ENCODE results near the gene GNAS. TPM values are rescaled to one million over a fixed set of nuclear protein-coding genes. Genes with fewer than 3 reads are reported as not detected.

GNAS gene
- total and polyA plus RNA-seq, 9 of the 15 experiments (the other 6 are each of a cell fraction or from before 2014, with no cell fraction given), result 128 to 648 (median 266) TPM

DNA sequence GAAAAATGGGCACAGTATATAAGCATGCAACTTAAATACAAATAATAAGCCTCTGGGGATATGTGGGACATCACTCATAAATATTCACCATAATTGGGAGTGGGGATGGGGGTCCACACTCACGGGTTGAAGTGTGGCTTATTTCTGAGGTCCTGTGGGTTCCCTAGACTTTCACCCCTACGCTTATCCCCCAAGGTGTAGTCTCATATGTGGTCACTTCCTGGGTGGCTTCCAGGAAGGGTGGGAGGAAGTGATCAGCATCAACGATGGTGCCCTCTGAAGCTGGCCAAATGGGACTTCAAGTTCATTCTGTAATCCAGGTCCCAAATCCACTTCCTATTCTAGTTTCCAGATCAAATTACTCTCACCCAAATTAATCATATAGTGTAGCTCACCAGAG, 59.5 kb downstream of the GNAS start:
- ChIA-PET POLR2A (interaction anchor here (0.9 to 1.3 kb wide), 2 partner anchors 8 to 14 kb away, joined by 4 read pairs; no protein-coding TSS in a partner anchor), CTCF (ENCODE audit: low intra/inter-chr PET ratio) (no interaction called here)
- no peak for FAIRE-seq
- H4K20me1 ChIP-seq (replicated peaks; ENCODE audit: control insufficient read depth, insufficient read depth, low read length), result peaks cover 6% of the 10 kb centered on the region; the same call in 1 of the 2 replicates
- TF ChIP-seq ZNF431 (CRISPR knock-in tag; IDR thresholded peaks at IDR 0.05) (no peak), TCF7L2 (IDR thresholded peaks at IDR 0.05; ENCODE audit: low read depth, low read length) (no peak), POLR2A (conservative IDR thresholded peaks at IDR 0.05) (0 out of 2 replicates have a peak, but pooled peaks have one; percentile 8)
- TF ChIP-seq, protein P1, sequence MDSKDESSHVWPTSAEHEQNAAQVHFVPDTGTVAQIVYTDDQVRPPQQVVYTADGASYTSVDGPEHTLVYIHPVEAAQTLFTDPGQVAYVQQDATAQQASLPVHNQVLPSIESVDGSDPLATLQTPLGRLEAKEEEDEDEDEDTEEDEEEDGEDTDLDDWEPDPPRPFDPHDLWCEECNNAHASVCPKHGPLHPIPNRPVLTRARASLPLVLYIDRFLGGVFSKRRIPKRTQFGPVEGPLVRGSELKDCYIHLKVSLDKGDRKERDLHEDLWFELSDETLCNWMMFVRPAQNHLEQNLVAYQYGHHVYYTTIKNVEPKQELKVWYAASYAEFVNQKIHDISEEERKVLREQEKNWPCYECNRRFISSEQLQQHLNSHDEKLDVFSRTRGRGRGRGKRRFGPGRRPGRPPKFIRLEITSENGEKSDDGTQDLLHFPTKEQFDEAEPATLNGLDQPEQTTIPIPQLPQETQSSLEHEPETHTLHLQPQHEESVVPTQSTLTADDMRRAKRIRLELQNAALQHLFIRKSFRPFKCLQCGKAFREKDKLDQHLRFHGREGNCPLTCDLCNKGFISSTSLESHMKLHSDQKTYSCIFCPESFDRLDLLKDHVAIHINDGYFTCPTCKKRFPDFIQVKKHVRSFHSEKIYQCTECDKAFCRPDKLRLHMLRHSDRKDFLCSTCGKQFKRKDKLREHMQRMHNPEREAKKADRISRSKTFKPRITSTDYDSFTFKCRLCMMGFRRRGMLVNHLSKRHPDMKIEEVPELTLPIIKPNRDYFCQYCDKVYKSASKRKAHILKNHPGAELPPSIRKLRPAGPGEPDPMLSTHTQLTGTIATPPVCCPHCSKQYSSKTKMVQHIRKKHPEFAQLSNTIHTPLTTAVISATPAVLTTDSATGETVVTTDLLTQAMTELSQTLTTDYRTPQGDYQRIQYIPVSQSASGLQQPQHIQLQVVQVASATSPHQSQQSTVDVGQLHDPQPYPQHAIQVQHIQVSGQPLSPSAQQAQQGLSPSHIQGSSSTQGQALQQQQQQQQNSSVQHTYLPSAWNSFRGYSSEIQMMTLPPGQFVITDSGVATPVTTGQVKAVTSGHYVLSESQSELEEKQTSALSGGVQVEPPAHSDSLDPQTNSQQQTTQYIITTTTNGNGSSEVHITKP (IDR thresholded peaks at IDR 0.05; ENCODE audit: partially characterized antibody), result no peak
- no peak for DNase-seq (ENCODE audit: extremely low read depth in 1 of 4, low spot score in 3 of 4)
- no peaks in the 10 kb centered on the region for H3K9me3 ChIP-seq (replicated peaks; ENCODE audit: control insufficient read depth, insufficient read depth, low read depth, low read length)
- H3K36me3 ChIP-seq (ENCODE audit: control insufficient read depth, insufficient read depth, low read length), result peaks cover 46% of the 10 kb centered on the region; the same call in 2 of the 3 replicates
- BruUV-seq (replicated peaks), result no TSS peak
- H2AFZ ChIP-seq (ENCODE audit: low read depth, low read length), result no peak overlapping the region
- no peaks in the 10 kb centered on the region for H3K9me1 ChIP-seq (ENCODE audit: control insufficient read depth, insufficient read depth, low read length)
- intact Hi-C loops (cut with micrococcal nuclease) (no loop called here), in situ Hi-C loops (cut with MboI) (no loop called here)
- H3K9ac ChIP-seq (ENCODE audit: insufficient read depth in 1 of 2, low read depth in 2 of 2, low read length in 2 of 2), result no peak overlapping the region
- no peaks in the 10 kb centered on the region for H3K79me2 ChIP-seq (ENCODE audit: control insufficient read depth, insufficient read depth, low read length)
- 21% methylated on average over 3 of the region's 3 CpGs for WGBS (ENCODE audit: insufficient coverage, low coverage, missing lambda C conversion rate)
- peaks cover 5 to 18% of the 10 kb centered on the region in 2 experiments; a peak in 4 of 5 replicates for H3K4me1 ChIP-seq (replicated peaks in 1 of 2; ENCODE audit: control insufficient read depth in 2 of 2, insufficient read depth in 2 of 2, low read length in 2 of 2)
- ATAC-seq, result peak; percentile 31
- H3K4me2 ChIP-seq (ENCODE audit: insufficient read depth, low read length), result no peak overlapping the region
- no peak overlapping the region for H3K4me3 ChIP-seq
- no peaks in the 10 kb centered on the region for H3K27me3 ChIP-seq (ENCODE audit: control insufficient read depth in 2 of 2, insufficient read depth in 2 of 2, low read length in 2 of 2)
- no peak overlapping the region for H3K27ac ChIP-seq (ENCODE audit: extremely low read depth, low read depth, low read length)
